WI38 (cell line): Measurements from ENCODE around the gene FOXO6.

Experiments used
- H3K4me3 ChIP-seq: 2 replicates; pipeline ENCODE4 v1.5.1; 2011; ENCODE audit warnings: low read depth, mild to moderate bottlenecking, control low read depth, low read length
- CTCF ChIP-seq: IDR thresholded peaks from 2 replicates; pipeline ENCODE4 v1.5.1; 2012; ENCODE audit warnings: low read depth, mild to moderate bottlenecking, control low read depth, low read length

The FOXO6 gene

DNA sequence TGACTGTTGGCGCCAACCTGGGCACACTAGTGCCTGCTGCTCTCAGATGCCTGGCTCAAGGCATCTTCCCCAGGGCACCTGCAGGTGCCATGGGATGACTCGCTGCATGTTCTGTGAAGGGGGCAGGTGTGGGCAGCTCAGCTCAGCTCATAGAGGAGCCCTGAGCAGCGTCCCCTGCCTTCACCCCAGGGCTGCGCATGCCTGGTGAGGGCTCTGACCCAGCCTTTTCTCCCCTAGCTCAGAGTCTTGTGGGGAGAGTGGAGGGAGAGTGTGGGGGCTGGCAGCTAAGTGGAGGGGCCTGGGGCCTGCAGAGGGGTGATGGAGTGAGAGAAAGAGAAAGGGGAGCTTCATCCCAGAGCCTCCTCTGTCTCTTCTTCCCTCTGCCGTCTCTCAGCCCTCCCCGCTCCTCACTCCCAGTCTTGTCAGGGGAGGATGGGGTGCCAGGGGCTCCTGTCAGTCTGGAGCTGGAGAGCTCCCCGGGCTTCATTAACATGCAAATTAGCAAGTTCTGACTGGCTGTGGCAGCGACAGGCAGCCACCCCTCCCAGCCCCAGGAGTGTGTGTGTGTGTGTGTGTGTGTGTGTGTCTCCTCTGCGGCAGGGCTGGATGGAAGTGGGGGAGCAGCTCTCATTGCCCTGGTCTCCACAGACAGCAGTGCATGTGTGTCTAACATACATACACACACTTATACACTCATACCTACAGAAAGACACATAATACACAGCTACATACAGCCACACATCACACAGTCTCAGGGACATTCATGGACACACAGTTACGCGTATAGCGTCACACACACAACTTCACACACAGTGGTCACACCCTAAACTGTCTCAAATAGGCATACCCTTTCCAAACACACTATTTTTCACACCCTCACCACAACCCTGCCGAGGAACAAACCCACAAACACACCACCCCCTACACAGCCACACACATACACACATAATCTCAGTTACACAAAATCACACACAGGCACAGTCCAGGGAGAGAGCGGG is 34.0 kb downstream of the FOXO6 start:
- no peak for TF ChIP-seq CTCF
- H3K4me3 ChIP-seq = no peak overlapping the region

DNA sequence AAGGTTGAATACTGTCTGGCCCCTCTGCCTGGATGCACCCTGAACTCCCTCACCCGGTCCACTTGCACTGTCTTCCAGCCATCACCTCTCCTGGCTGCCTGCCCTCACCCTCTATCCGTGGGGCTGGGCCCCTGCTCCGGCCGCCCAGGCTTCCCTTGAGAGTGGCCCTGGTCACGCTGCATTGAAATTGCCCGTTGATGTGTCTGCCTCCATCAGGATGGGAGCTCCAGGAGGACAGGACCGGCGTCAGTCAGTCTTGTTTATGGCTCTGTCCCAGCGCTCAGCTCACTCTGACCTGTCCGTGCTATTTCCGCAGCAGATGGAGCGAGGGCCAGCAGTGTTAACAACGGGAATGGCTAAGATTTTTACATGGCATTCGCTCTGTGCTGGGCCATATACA is 34.9 kb downstream of the FOXO6 start:
- no peak for TF ChIP-seq CTCF
- no peak overlapping the region for H3K4me3 ChIP-seq

- no peak overlapping the region for H3K4me3 ChIP-seq
- no peak for TF ChIP-seq CTCF
These were observed 35.8 kb downstream of the FOXO6 start for GRCh38 chr1:41397020-41397419.

DNA sequence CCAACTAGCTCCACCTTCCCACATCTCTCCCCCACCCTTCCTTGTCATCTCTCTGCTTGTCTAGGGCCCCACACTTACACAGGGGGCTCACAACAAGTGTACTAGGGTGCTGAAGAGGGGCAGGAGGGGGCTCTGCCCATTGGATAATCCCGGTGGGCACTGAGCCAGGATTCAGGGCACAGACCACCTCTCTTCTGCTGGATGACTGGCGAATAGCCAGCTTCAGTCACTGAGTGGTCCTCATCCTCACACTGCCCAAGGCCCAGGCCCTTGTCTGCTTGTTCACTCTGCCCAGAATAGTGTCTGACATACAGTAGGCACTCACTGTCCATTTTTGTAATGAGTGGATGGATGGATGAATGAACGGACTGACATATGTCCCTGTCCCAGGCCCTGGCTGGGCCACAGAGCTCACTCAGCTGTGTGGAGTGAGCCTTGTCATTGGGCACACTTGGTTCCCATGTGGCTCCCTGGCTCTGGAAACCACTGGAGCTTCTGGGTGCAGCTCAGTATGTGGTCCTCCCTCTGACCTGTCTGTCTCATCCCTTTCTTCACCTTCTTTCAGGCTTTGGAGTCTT is 36.6 kb downstream of the FOXO6 start:
- TF ChIP-seq CTCF = no peak
- H3K4me3 ChIP-seq = no peak overlapping the region

- TF ChIP-seq CTCF = no peak
- H3K4me3 ChIP-seq = no peak overlapping the region
These were observed 38.0 kb downstream of the FOXO6 start for GRCh38 chr1:41399145-41399795.

DNA sequence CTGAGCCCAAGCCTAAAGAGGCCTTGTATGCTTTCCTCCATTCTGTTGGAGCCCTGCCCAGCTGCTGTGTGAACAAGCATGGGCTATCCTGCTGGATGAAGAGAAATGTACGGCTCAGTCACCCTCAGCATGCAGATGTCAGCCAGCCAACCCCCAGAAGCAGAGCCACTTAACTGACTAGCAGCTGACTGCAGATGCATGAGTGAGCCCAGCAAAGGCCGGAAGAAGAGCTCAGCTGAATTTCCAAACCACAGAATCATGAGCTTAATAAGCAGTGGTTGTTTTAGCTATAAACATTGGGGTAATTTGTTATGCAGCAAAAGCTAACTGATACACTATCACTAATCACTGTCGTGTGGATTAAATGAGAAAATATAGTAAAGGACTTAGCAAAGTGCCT is 39.0 kb downstream of the FOXO6 start:
- TF ChIP-seq CTCF = no peak
- H3K4me3 ChIP-seq = no peak overlapping the region

DNA sequence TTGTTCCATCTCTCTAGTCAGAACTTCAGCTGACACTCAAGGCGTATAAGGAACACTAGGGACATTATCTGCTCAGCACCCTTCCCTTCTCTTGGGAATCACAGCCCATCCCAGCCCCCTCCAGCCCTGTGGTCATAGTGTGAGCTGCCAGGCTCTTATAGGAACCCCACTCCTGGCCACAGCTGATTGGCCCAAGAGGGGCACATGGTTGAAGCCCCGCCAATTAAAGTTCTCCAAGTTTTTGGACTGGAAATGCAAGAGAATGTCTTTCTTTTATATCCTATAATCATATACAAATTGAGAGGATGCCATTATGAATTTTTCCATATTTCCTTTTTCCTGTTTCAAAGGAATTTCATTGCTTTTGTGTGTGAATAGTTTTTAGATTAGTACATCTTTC is 40.7 kb downstream of the FOXO6 start:
- H3K4me3 ChIP-seq = no peak overlapping the region
- TF ChIP-seq CTCF = no peak
